HG02938 (cell line): ENCODE results near the gene APBB2.
"Not testable (repeated sequence)": the region's sequence is repeated elsewhere in the genome, so short reads cannot be mapped to it uniquely, and the experiment has no call there.

ENCODE experiments used
- ATAC-seq: cut with Tn5 transposase; IDR thresholded peaks from one replicate; pipeline ENCODE4 v1.9.1; 2021; ENCODE audit warnings: mild to moderate bottlenecking, moderate library complexity; ENCODE audit not compliant: unreplicated experiment

The APBB2 gene

GRCh38 chr4:40916880-40917279 lies 297.5 kb downstream of the APBB2 start:
- ATAC-seq: peak; percentile 89

DNA sequence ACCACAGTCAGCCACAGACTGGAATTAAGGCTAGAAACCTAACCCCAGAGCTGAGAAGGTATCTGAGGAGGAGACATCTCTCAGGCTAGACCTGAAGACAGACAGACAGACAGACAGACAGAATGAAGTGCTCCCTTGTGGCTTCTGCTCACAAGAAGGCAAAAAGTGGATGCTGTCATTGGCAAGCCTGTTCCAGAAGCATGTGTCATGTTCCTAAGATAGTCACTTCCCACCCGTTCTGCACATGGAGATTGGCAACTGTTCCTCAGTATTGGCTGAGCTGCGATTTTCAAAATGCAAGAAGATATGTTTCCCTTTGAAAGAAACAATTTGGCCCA lies 298.2 kb downstream of the APBB2 start:
- no peak for ATAC-seq

DNA sequence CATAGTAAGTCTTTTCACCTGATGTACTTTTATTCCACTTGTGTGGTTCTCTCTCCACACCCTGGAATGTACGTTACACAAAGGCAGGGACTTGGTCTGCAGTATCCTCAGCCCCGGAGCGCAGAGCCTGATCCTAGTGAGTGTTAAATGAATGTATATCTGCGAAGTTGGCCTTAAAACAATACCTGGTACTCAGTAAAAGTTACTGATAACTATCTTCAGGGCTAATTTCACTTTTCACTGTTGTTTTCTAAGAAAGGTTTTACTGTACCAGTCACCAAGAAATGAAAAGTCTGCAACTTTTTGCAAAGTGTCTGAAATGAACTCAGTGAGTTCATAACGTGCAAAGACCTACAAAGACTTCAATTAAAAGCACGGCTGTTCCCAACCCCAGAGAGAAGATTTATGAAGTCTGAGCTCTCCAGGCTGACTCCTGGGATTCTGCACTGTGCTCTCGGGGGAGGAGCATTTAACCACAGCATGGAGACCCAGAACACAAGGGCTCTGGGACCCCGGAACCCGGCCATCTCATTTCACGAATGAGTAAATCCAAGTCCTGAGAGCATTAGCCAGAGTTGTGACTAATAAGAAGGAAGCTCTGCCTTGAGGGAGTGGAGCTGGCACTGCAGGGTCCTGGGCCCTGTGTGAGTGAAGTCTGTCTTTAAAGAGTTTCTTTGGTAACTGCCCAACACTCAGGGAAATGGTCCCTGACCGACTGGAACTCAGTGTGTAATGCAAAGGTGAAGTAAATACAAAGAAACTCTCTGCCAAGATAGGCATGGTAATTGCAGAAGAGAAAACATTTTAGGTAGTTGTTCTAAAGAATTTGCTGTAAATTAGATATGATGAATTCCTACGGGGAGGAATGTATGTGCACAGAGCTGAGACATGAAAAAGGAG lies 298.8 kb downstream of the APBB2 start:
- ATAC-seq: no peak

DNA sequence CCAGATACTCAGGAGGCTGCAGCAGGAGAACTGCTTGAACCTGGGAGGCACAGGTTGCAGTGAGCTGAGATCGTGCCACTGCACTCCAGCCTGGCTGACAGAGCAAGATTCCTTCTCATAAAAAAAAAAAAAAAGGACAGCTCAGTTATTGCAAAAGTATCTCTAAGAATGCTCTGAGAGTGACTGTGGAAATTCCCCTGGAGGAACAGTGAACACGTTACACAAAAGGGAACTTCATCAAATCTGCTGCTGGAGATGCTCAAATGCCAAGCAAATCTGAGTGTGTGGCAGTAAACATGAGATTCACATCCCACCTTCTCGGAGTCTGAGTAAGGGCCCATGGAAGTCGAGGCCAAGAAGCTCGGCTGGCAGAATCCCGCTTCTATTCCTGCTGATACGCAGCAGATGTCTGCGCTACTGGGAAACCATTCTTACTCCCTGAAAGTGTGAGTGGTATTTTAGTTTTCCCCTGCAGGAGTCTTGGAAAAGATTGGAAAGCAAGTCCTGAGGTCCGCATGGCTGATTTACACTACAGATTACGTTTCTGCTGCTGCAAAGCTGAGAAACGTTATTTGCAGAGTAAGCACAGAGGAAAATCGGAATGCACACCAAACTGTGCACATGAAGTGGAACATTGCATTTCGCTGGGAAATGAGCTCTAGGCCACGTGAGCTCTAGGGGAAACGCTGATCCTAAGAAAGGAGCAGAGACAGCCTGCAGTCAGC lies 301.7 kb downstream of the APBB2 start:
- ATAC-seq: no peak

- ATAC-seq: no peak
These were observed 303.6 kb downstream of the APBB2 start for GRCh38 chr4:40910706-40911105.

GRCh38 chr4:40909363-40909876 lies 304.9 kb downstream of the APBB2 start:
- no peak for ATAC-seq

DNA sequence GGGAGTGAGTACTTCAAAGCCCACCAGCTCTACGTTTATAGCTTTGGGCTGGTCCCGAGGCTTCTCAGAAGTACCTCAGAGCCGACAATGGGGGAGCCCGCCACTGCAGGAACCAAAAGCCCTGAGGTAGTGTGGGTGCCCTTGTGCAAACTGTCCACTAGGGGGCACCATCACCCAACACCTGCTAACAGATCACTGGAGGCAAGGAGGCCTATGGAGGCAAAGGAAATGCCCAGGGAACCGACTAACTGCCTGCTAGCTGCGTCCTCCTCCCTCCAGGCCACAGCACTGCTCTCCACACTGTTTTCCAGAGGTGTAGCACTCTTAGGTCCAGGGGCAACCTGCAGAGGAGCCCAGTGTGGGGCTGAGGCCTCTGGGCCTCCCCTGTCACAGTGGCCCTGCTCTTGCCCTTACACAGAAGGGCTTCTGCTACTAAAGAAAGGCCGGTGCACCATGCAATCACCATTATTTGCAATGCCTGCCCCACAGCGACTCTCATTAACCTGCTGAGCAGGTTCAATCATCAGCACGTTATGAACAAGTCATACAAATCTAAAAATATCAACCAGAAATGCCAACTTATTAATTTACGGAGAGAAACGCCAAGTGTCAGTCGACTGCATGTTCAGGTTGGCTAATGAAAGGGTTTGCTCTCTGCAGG lies 305.5 kb downstream of the APBB2 start:
- peak; percentile 93 for ATAC-seq

GRCh38 chr4:40908297-40908696 lies 306.0 kb downstream of the APBB2 start:
- peak; percentile 25 for ATAC-seq

DNA sequence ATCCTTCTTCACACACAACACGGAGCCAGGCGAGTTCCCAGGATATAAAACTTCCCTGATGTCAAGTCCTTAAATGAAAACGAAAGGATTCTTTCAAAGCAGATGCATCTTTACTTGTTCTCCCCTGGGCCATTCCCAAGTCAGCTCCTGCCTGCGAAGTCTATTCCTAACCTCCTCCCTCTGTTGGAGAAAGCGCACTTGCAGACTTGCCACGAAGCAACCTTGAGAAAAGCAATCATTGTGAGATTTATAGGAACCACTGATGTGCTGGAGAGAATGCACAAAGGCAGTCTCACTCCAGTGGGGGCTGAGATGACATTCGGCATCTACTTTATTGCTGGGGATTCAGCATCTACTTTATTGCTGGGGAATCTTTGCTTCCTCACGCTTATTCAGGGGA lies 308.9 kb downstream of the APBB2 start:
- no peak for ATAC-seq

GRCh38 chr4:40900531-40900930 lies 313.8 kb downstream of the APBB2 start:
- not testable (repeated sequence) for ATAC-seq

DNA sequence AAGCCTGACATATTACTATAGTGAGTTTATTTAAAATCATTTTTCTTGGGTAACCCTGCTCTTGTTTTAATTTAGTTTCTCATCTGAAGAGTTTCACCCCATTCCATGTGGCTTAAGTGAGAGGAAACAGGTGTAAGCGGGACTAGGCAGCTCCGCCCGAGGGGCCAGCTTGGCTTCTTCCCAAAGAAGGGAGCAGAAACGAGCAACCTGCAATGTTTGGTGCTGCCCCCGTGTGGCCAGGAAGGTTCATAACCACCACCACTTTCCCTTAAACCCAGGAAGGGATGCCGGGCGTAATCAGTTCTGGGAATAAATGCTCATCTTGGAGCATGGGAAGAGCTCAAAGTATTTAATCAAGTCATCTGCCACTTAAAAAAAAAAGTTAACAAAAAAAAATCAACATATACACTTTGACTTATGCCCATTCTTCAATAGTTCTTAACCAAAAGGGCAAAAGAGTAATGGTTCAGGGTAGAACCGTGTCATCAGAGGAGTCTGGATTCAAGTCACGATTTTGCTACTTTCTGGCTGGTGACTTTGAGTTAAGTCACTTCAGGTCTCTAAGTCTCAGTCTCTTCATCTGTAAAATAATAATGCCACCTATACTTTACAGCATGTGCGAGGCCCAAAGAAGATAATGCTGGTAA lies 316.7 kb downstream of the APBB2 start:
- peak; percentile 65 for ATAC-seq

- ATAC-seq: no peak
These were observed 323.6 kb downstream of the APBB2 start for GRCh38 chr4:40890764-40891163.

GRCh38 chr4:40890199-40890598 lies 324.1 kb downstream of the APBB2 start:
- ATAC-seq: no peak

DNA sequence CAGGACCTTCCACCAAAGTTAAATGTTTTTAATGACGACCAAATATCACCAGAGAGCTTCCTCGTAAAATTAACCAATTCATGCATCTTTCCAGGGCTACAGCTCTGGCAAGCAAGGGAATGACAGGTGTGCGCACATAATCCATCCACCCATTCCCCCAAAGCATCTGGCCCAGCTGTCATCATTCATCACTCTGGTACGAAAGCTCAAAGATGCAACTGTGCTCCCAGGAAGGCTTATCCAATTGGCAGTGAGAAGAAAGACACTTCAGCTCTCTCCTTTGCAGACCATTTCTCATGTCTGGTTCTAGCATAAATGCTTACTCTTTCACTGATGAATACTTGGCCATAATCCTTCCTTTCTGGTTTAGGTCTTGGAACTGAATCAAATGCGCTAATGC lies 325.4 kb downstream of the APBB2 start:
- ATAC-seq: no peak

DNA sequence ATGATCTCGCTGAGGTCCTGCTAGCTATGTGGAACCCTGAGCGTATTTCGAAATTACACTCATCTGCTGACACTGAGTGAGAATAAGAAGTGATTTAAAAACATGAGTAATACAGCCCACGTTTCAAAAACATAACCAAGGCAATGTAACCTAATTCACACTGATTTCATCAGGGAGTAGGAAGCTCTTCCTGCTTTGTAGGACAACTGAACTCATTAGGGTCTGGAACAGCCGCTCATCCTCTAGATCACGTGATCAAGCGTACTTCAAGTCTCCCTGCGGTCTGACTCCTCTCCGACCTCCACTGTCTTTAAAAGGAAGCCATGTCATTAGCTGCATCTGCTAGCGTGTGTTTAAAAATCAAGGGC lies 326.6 kb downstream of the APBB2 start:
- ATAC-seq: no peak

- no peak for ATAC-seq
These were observed 327.2 kb downstream of the APBB2 start for GRCh38 chr4:40886931-40887763.

DNA sequence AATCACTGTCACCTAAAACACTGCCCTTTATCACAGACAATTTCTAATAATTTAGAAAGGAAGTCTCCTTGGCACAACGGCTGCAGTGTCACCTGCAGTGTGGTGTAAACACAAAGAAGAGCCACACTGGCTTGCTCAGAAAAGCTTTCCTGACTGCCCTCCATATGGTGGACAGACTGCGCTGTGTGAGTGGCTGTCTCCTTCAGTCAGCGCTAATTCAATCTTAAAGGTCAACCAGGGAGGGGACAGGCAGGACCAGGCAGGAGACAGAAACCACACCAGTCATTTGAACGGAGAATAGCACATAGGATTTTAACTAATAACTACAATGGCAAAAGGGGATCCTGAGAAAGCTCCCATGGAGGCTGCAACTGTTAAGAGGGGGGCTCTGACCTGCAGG lies 332.5 kb downstream of the APBB2 start:
- ATAC-seq: no peak

- ATAC-seq: no peak
These were observed 333.2 kb downstream of the APBB2 start for GRCh38 chr4:40881096-40881495.

DNA sequence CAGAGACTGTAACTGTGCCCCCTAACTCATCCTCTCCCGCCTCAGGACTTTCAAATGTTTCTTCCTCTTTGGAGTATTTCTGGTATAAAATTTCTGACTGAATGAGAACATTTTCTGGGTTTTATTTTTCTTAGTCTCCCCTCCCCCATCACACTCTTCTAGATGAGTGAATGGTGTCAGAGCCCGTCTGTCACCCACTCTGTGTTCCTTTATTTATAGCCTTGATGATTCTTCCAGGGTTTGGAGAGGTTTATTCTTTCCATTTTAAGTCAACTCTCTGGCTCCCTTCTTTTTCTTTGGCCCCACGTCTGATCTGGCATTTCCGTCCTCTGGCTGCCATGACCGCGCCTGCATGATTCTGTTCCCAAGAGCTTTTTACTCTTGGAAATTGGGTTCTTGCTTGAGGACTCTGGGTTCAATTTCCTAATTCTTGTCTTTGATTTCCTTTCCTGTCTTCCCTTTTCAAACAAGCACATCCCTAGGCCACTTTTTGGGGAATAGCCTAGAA lies 335.7 kb downstream of the APBB2 start:
- ATAC-seq: no peak

DNA sequence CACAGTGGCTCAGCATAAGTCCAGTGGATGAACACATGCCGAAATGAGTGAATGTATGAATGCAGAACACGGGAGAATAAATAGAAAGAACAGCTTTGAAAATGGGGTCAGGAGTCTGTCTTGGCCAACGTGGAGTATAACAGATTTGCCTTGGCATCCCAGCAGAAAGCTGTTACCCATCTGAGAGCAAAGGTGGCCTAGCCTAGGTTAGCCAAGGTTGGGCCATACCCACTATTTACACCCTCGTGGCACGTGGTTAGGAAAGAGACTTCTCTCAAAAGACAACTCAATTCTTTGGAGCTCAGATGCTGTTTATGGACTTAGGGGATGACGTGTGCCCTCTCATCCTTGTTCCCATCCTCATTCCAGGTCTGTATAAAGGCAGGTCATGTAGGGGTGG lies 337.3 kb downstream of the APBB2 start:
- ATAC-seq: no peak
